ENCODE measurements around the gene PTX4.

- TF ChIP-seq CTCF (conservative IDR thresholded peaks at IDR 0.05; ENCODE audit: low read depth, low read length) (no peak), EZH2 (IDR thresholded peaks at IDR 0.05; ENCODE audit: low read length, unreplicated experiment) (no peak), EZH2phosphoT487 (IDR thresholded peaks at IDR 0.05; ENCODE audit: borderline replicate concordance, low read length) (no peak)
Measured at GRCh38 chr16:1475552-1476114, 13.1 kb downstream of the PTX4 start.

All from PC-3 (cell line).